ENCODE measurements around the gene MARVELD2.
"Not testable (repeated sequence)": the region's sequence is repeated elsewhere in the genome, so short reads cannot be mapped to it uniquely, and the experiment has no call there.

MARVELD2 gene, protein sequence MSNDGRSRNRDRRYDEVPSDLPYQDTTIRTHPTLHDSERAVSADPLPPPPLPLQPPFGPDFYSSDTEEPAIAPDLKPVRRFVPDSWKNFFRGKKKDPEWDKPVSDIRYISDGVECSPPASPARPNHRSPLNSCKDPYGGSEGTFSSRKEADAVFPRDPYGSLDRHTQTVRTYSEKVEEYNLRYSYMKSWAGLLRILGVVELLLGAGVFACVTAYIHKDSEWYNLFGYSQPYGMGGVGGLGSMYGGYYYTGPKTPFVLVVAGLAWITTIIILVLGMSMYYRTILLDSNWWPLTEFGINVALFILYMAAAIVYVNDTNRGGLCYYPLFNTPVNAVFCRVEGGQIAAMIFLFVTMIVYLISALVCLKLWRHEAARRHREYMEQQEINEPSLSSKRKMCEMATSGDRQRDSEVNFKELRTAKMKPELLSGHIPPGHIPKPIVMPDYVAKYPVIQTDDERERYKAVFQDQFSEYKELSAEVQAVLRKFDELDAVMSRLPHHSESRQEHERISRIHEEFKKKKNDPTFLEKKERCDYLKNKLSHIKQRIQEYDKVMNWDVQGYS

DNA sequence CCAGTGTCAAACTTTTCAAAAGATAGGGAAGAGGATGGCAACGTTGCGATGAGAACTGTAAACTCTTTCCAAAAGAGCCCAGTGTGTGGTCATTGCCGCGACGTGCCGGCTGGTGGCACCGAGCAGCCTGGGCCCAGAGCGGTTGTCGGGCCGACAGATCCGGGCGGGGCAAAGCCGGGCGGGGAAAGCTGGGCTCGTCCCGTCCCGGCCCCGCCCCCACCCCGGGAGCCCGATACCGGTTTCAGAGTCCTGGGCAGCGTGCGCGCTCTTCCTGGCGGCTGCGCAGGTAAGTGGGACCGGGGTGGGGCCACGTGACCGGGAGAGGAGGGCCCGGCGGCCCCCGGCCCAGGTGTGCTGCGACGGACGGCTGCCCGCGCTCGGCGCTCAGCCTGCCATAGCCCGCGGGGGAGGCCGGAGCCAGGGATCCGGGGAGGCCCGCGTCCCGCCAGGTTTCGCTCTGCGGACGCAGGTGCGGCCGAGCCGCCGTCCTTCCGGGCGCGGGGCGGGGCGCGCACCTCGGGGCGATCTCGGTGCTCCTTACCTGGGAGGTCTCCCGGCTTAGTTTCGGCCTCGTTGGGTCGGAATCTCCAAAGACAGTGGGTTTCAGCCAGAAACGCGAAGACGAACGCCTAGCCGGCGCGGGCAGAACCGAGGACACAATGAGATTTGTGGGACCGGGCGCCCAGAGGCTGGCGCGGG, at the start of gene MARVELD2:
MARVELD2 (plus strand) TSS at position 232 of the 699 bp plus-strand sequence. CDS start 4,270 bp downstream, outside the sequence.
- DNase-seq: peak; percentile 47

DNA sequence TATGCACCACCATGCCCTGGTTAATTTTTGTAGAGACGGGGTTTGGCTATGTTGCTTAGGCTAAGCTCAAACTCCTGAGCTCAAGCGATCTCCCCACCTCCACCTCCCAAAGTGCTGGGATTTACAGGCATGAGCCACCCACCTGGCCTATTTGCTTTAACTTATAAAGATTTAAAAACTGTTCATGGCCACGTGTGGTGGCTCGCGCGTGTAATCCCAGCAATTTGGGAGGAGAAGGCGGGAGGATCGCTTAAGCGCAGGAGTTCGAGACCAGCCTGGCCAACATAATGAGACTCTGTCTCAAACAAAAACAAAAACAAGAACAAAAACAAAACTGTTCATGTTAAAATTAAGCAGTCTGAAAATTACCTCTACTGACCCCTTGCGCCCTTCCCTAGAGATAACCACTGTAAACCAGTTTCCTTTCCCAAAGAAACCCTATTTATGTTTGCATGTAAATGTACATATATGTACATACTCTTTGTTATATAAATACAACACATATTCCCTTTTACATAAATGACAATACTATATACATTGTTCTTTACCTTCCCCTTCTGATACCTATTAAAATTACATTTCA, 47.1 kb upstream of the MARVELD2 start:
- DNase-seq: no peak

GRCh38 chr5:69368458-69369339, 46.2 kb upstream of the MARVELD2 start:
- no peak for DNase-seq

DNA sequence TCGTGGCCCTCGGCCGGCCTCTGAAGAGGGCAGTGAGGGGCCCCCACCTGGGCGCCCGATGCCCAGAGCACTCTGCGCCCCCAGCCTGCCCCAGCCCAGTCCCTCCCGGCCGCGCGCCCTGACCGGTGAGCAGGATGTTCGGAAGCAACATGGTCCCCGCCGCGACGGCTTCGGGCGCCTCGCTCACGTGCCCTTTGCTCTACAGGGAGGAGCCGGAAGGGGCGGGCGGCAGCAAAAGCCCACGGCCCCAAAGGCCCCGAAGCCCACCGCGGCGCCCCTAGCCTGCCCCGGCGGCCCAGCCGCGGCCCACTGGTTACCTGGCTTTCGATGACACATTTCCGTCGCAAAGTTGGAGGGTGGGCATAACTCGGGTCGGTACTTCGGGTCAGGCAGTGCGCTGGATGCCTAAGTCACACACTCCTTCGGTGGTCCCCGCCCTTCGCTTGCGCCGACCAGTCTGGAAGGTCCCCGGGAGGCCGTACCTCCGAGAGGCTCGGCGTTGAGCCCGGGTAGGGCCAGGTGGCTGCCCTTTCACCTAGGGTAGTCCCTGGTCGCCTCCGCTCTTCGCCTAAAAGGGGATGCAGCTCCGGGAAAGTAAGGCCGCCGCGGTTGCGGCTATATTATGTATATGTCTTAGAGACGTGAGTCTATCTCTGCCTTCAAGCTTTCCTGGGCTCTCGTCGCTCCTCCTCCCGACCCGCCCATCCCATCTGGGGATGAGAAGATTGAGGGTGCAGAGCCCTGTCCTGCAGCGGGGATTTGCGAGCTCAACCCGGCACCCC, 45.4 kb upstream of the MARVELD2 start, which contains the start of the genes AK6, RAD17 and TAF9:
AK6 (minus strand) TSS at position 181 of the 782 bp plus-strand sequence; CDS start at position 151, 30 bp downstream.
RAD17 (plus strand) TSS at position 479 of the 782 bp plus-strand sequence. CDS start 2,391 bp downstream, outside the sequence.
TAF9 (minus strand) TSS at position 181 of the 782 bp plus-strand sequence. CDS start 3,783 bp downstream, outside the sequence.
- peak; percentile 70 for DNase-seq

GRCh38 chr5:69370335-69370734, 44.6 kb upstream of the MARVELD2 start:
- DNase-seq: not testable (repeated sequence)

GRCh38 chr5:69372394-69372793, 42.5 kb upstream of the MARVELD2 start:
- no peak for DNase-seq

DNA sequence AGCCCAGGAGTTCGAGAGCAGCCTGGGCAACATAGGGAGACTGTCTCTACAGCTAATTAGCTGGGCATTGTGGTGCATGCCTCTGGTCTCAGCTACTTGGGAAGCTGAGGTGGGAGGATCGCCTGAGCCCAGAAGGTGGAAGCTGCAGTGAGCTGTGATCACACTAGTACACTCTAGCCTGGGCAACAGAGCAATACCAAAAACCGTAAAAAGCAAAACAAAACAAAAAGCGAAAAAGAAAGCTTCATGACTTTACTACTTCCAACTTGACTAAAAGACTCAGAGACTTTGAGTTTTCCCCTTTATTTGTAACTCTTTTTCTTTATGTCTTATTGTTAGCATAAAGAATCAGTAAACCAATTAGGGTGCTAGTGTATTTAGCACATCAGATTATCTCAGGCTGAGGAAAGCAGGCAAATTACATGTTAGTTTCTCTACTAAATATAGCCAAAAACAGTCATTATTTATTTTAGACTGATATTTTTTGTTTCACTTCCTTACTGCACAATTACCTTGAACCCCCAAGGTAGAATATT, 39.9 kb upstream of the MARVELD2 start:
- no peak for DNase-seq

DNA sequence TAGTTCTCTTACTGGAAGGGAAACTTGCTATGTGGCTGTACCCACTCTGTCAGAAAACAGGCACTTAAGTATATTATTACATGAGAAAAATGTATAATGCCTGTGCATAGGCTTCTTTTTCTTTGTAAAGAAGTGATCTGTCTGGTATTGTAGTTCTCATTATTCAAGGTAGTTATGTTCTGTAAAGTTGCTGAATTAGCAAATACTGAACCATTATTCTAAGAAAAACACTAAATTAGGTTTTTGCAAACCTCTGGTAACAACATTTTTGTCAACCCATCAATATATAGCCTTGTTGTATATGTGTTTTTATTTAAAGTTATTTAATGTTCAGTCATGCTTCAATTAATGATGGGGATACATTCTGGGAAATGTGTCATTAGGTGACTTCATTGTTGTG, 36.5 kb upstream of the MARVELD2 start:
- no peak for DNase-seq

- DNase-seq: no peak
Measured at GRCh38 chr5:69404659-69405330, 10.1 kb upstream of the MARVELD2 start.

DNA sequence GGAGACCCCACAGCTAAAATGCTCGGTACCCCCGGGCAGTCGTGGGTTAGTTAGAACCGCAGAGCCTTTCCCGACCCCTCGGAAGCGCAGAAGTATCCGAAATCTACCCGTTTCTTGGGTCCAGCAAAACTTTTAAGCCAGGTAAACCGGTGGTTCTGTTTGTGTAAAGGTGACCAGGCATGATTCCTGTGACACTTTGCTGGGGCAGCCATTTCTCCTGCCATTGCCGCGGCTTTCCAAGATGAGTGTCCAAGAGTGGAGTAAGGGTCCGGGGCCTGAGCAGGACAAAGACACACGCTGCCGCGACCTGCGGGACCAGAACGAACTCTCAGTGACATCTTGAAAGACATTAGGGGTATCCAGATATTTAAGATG, 655 bp downstream of the MARVELD2 start:
- DNase-seq: peak; percentile 24

- peak; percentile 24 for DNase-seq
Measured at GRCh38 chr5:69416180-69416579, 1.3 kb downstream of the MARVELD2 start.

DNA sequence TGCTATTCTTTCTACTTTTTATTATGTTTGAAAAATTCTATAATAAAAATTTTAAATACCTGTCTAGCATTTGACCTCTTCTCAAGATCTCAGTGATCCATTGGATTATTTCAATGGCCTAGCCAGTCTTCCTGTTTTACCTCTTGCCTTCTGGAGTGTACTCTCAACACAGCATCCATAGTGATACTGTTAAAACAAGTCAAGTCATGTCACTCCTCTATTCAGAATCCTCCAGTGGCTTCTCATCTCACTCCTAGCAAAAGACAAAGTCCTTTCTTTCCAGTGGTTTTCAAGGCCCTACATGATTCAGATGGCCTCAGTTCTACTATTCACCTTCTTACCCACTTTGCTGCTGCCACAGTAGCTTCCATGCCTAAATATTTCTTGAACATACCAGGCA, 1.8 kb downstream of the MARVELD2 start:
- DNase-seq: peak; percentile 30

DNA sequence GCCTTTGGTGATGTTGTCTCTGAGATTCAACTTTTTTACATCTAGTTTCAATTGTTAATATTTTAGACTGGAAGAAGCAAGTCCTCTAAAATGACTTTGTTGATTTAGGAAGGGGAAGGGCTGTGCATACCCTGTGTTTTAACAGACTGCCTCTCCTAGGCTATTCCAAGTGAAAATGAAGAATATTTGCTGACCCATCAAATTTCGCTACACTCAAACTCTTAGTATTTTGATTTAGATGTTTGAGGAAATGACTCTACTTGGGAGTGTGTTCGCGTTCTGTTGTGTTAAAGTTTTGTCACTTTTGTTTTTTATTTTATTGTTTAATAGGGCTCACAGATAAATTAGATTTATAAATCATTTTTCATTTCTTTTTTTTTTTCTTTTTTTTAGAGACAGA, 3.6 kb downstream of the MARVELD2 start:
- DNase-seq: no peak

- DNase-seq: no peak
Measured at GRCh38 chr5:69431424-69432303, 16.7 kb downstream of the MARVELD2 start.

DNA sequence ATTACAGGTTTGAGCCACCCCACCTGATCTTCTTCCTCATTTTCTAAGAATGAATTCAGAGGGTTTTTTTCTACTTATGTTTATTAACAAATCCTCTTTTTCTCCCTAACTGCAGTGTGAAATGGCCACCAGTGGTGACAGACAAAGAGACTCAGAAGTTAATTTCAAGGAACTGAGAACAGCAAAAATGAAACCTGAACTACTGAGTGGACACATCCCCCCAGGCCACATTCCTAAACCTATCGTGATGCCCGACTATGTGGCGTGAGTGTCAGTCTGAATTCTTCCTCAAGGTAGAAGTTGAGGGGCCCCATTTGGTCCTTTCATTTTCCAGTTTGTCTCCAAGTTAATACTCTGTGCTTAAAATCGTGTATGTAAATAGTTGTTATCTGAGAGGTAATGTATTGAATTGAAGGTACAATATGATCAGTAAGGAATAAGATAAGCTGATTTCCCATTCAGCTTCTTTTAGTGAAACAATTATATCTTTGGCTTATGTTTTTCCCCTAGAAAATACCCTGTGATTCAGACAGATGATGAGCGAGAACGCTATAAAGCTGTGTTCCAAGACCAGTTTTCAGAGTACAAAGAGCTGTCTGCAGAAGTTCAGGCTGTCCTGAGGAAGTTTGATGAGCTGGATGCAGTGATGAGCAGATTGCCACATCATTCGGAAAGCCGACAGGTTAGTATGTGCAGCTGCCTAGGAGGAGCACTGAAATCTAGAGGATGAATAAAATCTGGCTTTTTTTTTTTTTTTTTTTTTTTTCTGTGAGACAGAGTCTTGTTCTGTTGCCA, 17.7 kb downstream of the MARVELD2 start:
- no peak for DNase-seq

- DNase-seq: not testable (repeated sequence)
Measured at GRCh38 chr5:69435276-69435884, 20.5 kb downstream of the MARVELD2 start.

DNA sequence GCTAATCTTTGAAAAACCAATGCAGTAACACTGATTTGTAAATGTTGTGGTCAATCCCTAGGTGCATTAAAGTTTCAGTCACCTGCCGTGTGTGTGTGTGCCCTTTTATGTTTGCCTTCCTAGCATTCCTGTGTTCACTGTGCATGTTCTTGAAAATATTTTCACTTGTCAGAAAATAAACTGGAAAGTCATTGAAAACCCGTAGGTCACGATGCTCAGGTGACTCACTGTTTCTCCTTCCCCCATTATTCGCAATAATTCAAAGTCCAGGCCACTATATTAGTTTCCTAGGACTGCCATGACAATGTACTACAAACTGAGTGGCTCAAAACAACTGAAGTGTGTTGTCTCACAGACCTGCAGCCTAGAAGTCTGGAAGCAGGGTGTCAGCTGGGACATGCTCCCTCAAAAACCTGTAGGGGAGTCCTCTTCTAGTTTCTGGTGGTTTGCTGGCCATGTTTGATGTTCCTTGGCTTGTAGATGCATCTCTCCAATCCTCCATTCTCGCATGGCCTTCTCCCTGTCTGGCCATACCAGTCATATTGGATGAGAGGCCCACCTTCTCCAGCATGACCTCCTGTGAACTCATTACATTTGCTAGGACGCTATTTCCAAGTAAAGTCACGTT, 29.3 kb downstream of the MARVELD2 start:
- no peak for DNase-seq
